BLaER1 treated with 17β-estradiol and CSF1 and Interleukin-3, amounts not matched to agents 10 nM and 100 nM (cell line): ENCODE measurements around the gene PRPF6.

Source experiments
- H3K27ac ChIP-seq, 11 experiments: shearing (Covaris generic); formaldehyde crosslinking; 2 replicates each; pipeline ENCODE4 v1.8.1; 2022
- H3K27me3 ChIP-seq, 11 experiments: shearing (Covaris generic); formaldehyde crosslinking; 2 replicates each; pipeline ENCODE4 v1.8.1; 2022
- H3K36me3 ChIP-seq, 11 experiments: shearing (Covaris generic); formaldehyde crosslinking; 2 replicates each; pipeline ENCODE4 v1.8.1; 2022
- H3K4me1 ChIP-seq, 10 experiments: shearing (Covaris generic); formaldehyde crosslinking; 2 replicates each; pipeline ENCODE4 v1.8.1; 2022
- H3K4me2 ChIP-seq, 11 experiments: shearing (Covaris generic); formaldehyde crosslinking; 2 replicates each; pipeline ENCODE4 v1.8.1; 2022
- H3K4me3 ChIP-seq, 10 experiments: shearing (Covaris generic); formaldehyde crosslinking; 2 replicates each; pipeline ENCODE4 v1.8.1; 2022
- H3K9ac ChIP-seq, 11 experiments: shearing (Covaris generic); formaldehyde crosslinking; 2 replicates each; pipeline ENCODE4 v1.8.1; 2022
- H3K9me3 ChIP-seq, 11 experiments: shearing (Covaris generic); formaldehyde crosslinking; replicated peaks in 1 of 11; 2 replicates each; pipeline ENCODE4 v1.8.1; 2022
- H4K20me1 ChIP-seq, 11 experiments: shearing (Covaris generic); formaldehyde crosslinking; 2 replicates each; pipeline ENCODE4 v1.8.1; 2022
- Cebpa-rat ChIP-seq, 11 experiments: shearing (Covaris generic); IDR thresholded peaks; 2 replicates each; pipeline ENCODE4 v1.8.1; 2022

The PRPF6 gene

GRCh38 chr20:64030371-64031134 lies 49.6 kb downstream of the PRPF6 start:
- Histone ChIP-seq H3K27ac (no peak overlapping the region), H3K9me3 (no peaks in the 10 kb centered on the region), H3K36me3 (peaks cover 77 to 100% (median 94%) of the 10 kb centered on the region in 11 experiments), H3K4me1 (peaks cover under 1 to 8% (median 5%) of the 10 kb centered on the region in 10 experiments; a peak in 17 of 20 replicates), H3K27me3 (no peaks in the 10 kb centered on the region), H3K4me3 (no peak overlapping the region), H3K9ac (no peak overlapping the region), H3K4me2 (no peak overlapping the region), H4K20me1 (peaks cover 0 to 88% (median 41%) of the 10 kb centered on the region in 11 experiments; a peak in 18 of 22 replicates)
- no peak for TF ChIP-seq Cebpa-rat (IDR thresholded peaks at IDR 0.05)

GRCh38 chr20:64031822-64032314 lies 50.9 kb downstream of the PRPF6 start:
- Histone ChIP-seq H3K27me3 (peaks cover 0 to 12% (median 2%) of the 10 kb centered on the region in 11 experiments; a peak in 16 of 22 replicates), H3K9me3 (no peaks in the 10 kb centered on the region), H3K27ac (no peak overlapping the region), H3K9ac (no peak overlapping the region), H4K20me1 (peaks cover 0 to 94% (median 53%) of the 10 kb centered on the region in 11 experiments; a peak in 20 of 22 replicates), H3K4me1 (peaks cover 12 to 21% (median 18%) of the 10 kb centered on the region in 10 experiments; a peak in 19 of 20 replicates), H3K4me2 (no peak overlapping the region), H3K4me3 (no peak overlapping the region), H3K36me3 (peaks cover 63 to 91% (median 81%) of the 10 kb centered on the region in 11 experiments)
- TF ChIP-seq Cebpa-rat (IDR thresholded peaks at IDR 0.05) = no peak

GRCh38 chr20:64032706-64033624 lies 52.0 kb downstream of the PRPF6 start:
- Histone ChIP-seq H3K4me2 (no peak overlapping the region), H3K36me3 (peaks cover 52 to 80% (median 70%) of the 10 kb centered on the region in 11 experiments)
- TF ChIP-seq Cebpa-rat (IDR thresholded peaks at IDR 0.05) = no peak

GRCh38 chr20:64033981-64034493 lies 53.1 kb downstream of the PRPF6 start:
- Histone ChIP-seq H3K4me1 (peaks cover 17 to 43% (median 38%) of the 10 kb centered on the region in 10 experiments), H3K36me3 (peaks cover 42 to 69% (median 60%) of the 10 kb centered on the region in 11 experiments), H3K9me3 (no peaks in the 10 kb centered on the region), H3K4me3 (no peak overlapping the region), H3K4me2 (no peak overlapping the region), H3K27ac (no peak overlapping the region), H3K27me3 (peaks cover 14 to 29% (median 22%) of the 10 kb centered on the region in 11 experiments; a peak in 20 of 22 replicates), H4K20me1 (peaks cover 0 to 92% (median 50%) of the 10 kb centered on the region in 11 experiments; a peak in 20 of 22 replicates), H3K9ac (no peak overlapping the region)
- TF ChIP-seq Cebpa-rat (IDR thresholded peaks at IDR 0.05) = no peak

More at GRCh38 chr20:64032706-64033624, 52.0 kb downstream of the PRPF6 start:
- no peak overlapping the region for H3K9ac ChIP-seq
- H4K20me1 ChIP-seq = peaks cover 0 to 97% (median 55%) of the 10 kb centered on the region in 11 experiments; a peak in 20 of 22 replicates
- peaks cover 12 to 32% (median 29%) of the 10 kb centered on the region in 10 experiments; a peak in 19 of 20 replicates for H3K4me1 ChIP-seq
- no peak overlapping the region for H3K27ac ChIP-seq
- H3K4me3 ChIP-seq = no peak overlapping the region
- H3K27me3 ChIP-seq = peaks cover 7 to 23% (median 13%) of the 10 kb centered on the region in 11 experiments; a peak in 20 of 22 replicates
- no peaks in the 10 kb centered on the region for H3K9me3 ChIP-seq

GRCh38 chr20:64035066-64035932 lies 54.4 kb downstream of the PRPF6 start:
- Histone ChIP-seq H3K36me3 (peaks cover 29 to 57% (median 47%) of the 10 kb centered on the region in 11 experiments), H3K4me3 (no peak overlapping the region), H4K20me1 (peaks cover 0 to 80% (median 47%) of the 10 kb centered on the region in 11 experiments; a peak in 20 of 22 replicates), H3K9ac (peak overlapping the region in 2 of 11 experiments; percentile 19 to 29; a peak in 3 of 22 replicates), H3K4me1 (peaks cover 29 to 55% (median 51%) of the 10 kb centered on the region in 10 experiments), H3K27ac (no peak overlapping the region; a peak in 1 of 22 replicates), H3K9me3 (no peaks in the 10 kb centered on the region), H3K27me3 (peaks cover 26 to 39% (median 34%) of the 10 kb centered on the region in 11 experiments), H3K4me2 (peak overlapping the region in 10 of 11 experiments; percentile 38 to 100 (median 99); a peak in 19 of 22 replicates)
- no peak for TF ChIP-seq Cebpa-rat (IDR thresholded peaks at IDR 0.05)

GRCh38 chr20:64035933-64036345 lies 55.0 kb downstream of the PRPF6 start, which contains the start of gene C20orf204:
Gene C20orf204, plus strand, starts transcription at chr20:64036182. Its CDS starts 142 bp downstream, at chr20:64036324.
- TF ChIP-seq Cebpa-rat (IDR thresholded peaks at IDR 0.05) = no peak
- Histone ChIP-seq H3K4me2 (peak within 1 kb of the TSS; percentile 19 to 100 (median 99); a peak in 21 of 22 replicates), H3K4me1 (peaks cover 35 to 62% (median 57%) of the 10 kb centered on the region in 10 experiments), H4K20me1 (peaks cover 0 to 75% (median 43%) of the 10 kb centered on the region in 11 experiments; a peak in 20 of 22 replicates), H3K27ac (peak within 1 kb of the TSS in 4 of 11 experiments; percentile 20 to 56 (median 38); a peak in 6 of 22 replicates), H3K36me3 (peaks cover 23 to 50% (median 41%) of the 10 kb centered on the region in 11 experiments), H3K4me3 (no peak within 1 kb of the TSS; a peak in 1 of 20 replicates), H3K9ac (peak within 1 kb of the TSS in 5 of 11 experiments; percentile 12 to 43 (median 39); a peak in 8 of 22 replicates), H3K27me3 (peaks cover 33 to 45% (median 40%) of the 10 kb centered on the region in 11 experiments), H3K9me3 (no peaks in the 10 kb centered on the region)
